ENCODE measurements around the gene IL2RA. TPM values are rescaled to one million over a fixed set of nuclear protein-coding genes. Genes with fewer than 3 reads are reported as not detected.

IL2RA gene
- total and polyA plus RNA-seq, 2 experiments from 2014 or later = not detected

DNA sequence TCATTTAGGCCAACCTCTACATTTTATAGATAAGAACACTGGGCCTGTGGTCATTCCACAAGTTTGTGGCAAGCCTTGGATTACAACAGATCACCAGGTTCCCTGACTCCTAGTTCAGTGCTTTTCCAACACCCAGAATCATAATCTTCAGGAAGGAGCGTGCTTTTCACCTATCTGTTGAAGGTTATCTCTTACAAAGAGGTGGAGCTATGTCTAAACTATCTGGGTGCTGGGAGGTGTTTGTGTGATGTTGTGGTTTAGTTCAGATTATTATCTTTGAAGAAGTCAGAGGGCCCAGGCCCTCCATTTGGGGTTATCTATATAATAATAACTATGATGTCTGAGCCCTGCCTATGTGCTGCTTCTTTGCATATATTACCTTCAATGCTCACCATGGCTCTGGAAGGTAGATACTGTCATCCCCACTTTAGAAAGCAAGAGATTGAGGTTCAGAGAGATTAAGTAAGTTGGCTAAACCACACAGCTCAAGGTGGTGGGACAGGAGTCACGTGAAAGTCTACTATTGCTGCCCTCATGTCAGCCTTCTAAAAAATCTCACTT lies 24.0 kb downstream of the IL2RA start:
- H2AFZ ChIP-seq = no peak overlapping the region
- ATAC-seq (no peak), DNase-seq (ENCODE audit: low spot score) (no peak)
- no peaks in the 10 kb centered on the region for H3F3A ChIP-seq (replicated peaks; ENCODE audit: low read depth)
- H3K27me3 ChIP-seq (ENCODE audit: insufficient read depth) = no peaks in the 10 kb centered on the region
- no peak overlapping the region for H3K4me3 ChIP-seq
- H3K79me2 ChIP-seq (replicated peaks; ENCODE audit: insufficient read depth) = no peaks in the 10 kb centered on the region
- Mint-ChIP-seq H3K27ac (no peak overlapping the region), H3K4me1 (no peaks in the 10 kb centered on the region; the same call in 2 of the 3 replicates), H3K4me3 (no peak overlapping the region), H3K9me3 (no peaks in the 10 kb centered on the region), H3K36me3 (ENCODE audit: low read depth) (no peaks in the 10 kb centered on the region), H3K27me3 (ENCODE audit: insufficient read depth, low read depth, poor library complexity) (no peaks in the 10 kb centered on the region)
- H3K27ac ChIP-seq (ENCODE audit: low read depth) = no peak overlapping the region
- TF ChIP-seq NANOG (IDR thresholded peaks at IDR 0.05; ENCODE audit: borderline replicate concordance) (no peak), EZH2 (IDR thresholded peaks at IDR 0.05; ENCODE audit: low read depth, unreplicated experiment) (no peak), ZNF114 (CRISPR knock-in tag; IDR thresholded peaks at IDR 0.05) (no peak), STAT1 (IDR thresholded peaks at IDR 0.05; ENCODE audit: unreplicated experiment) (no peak)
- TF ChIP-seq, protein P1, sequence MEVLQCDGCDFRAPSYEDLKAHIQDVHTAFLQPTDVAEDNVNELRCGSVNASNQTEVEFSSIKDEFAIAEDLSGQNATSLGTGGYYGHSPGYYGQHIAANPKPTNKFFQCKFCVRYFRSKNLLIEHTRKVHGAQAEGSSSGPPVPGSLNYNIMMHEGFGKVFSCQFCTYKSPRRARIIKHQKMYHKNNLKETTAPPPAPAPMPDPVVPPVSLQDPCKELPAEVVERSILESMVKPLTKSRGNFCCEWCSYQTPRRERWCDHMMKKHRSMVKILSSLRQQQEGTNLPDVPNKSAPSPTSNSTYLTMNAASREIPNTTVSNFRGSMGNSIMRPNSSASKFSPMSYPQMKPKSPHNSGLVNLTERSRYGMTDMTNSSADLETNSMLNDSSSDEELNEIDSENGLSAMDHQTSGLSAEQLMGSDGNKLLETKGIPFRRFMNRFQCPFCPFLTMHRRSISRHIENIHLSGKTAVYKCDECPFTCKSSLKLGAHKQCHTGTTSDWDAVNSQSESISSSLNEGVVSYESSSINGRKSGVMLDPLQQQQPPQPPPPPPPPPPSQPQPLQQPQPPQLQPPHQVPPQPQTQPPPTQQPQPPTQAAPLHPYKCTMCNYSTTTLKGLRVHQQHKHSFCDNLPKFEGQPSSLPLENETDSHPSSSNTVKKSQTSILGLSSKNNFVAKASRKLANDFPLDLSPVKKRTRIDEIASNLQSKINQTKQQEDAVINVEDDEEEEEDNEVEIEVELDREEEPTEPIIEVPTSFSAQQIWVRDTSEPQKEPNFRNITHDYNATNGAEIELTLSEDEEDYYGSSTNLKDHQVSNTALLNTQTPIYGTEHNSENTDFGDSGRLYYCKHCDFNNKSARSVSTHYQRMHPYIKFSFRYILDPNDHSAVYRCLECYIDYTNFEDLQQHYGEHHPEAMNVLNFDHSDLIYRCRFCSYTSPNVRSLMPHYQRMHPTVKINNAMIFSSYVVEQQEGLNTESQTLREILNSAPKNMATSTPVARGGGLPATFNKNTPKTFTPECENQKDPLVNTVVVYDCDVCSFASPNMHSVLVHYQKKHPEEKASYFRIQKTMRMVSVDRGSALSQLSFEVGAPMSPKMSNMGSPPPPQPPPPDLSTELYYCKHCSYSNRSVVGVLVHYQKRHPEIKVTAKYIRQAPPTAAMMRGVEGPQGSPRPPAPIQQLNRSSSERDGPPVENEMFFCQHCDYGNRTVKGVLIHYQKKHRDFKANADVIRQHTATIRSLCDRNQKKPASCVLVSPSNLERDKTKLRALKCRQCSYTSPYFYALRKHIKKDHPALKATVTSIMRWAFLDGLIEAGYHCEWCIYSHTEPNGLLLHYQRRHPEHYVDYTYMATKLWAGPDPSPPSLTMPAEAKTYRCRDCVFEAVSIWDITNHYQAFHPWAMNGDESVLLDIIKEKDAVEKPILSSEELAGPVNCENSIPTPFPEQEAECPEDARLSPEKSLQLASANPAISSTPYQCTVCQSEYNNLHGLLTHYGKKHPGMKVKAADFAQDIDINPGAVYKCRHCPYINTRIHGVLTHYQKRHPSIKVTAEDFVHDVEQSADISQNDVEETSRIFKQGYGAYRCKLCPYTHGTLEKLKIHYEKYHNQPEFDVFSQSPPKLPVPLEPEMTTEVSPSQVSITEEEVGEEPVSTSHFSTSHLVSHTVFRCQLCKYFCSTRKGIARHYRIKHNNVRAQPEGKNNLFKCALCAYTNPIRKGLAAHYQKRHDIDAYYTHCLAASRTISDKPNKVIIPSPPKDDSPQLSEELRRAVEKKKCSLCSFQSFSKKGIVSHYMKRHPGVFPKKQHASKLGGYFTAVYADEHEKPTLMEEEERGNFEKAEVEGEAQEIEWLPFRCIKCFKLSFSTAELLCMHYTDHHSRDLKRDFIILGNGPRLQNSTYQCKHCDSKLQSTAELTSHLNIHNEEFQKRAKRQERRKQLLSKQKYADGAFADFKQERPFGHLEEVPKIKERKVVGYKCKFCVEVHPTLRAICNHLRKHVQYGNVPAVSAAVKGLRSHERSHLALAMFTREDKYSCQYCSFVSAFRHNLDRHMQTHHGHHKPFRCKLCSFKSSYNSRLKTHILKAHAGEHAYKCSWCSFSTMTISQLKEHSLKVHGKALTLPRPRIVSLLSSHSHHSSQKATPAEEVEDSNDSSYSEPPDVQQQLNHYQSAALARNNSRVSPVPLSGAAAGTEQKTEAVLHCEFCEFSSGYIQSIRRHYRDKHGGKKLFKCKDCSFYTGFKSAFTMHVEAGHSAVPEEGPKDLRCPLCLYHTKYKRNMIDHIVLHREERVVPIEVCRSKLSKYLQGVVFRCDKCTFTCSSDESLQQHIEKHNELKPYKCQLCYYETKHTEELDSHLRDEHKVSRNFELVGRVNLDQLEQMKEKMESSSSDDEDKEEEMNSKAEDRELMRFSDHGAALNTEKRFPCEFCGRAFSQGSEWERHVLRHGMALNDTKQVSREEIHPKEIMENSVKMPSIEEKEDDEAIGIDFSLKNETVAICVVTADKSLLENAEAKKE (CRISPR knock-in tag; IDR thresholded peaks at IDR 0.05) = no peak
- no peaks in the 10 kb centered on the region for H3K4me1 ChIP-seq (ENCODE audit: insufficient read depth)
- no peak overlapping the region for H3K4me2 ChIP-seq
- no peaks in the 10 kb centered on the region for H3K9me2 ChIP-seq (ENCODE audit: insufficient read depth)
- no peaks in the 10 kb centered on the region for H3K36me3 ChIP-seq (ENCODE audit: insufficient read depth)
- H4K20me1 ChIP-seq (replicated peaks; ENCODE audit: insufficient read depth) = no peaks in the 10 kb centered on the region

DNA sequence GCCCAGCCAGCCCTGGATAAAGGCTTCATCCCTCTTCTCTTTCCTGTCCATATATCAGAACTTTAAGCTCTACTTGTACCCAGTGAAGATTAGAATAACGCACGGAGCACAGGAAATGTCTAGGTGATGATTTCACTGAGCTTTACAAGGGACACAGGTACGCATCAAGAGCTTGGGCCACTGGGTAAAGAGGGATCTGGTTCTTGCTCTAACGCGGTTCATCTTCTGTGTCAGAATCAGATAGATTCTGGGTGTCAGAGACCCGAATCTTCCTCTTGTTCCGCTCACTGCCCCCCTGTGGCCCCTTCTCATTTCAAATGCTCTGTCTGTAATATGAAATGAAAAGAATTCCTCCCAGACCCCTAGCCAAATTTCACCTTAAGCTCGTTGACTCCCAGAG lies 24.7 kb downstream of the IL2RA start:
- no peak overlapping the region for H3K4me3 Mint-ChIP-seq
- no peak overlapping the region for H3K27ac ChIP-seq (ENCODE audit: low read depth)
- TF ChIP-seq JUNB (IDR thresholded peaks at IDR 0.05; ENCODE audit: unreplicated experiment) (no peak), POLR2AphosphoS5 (IDR thresholded peaks at IDR 0.05; ENCODE audit: low read depth) (no peak), ZNF331 (CRISPR knock-in tag; IDR thresholded peaks at IDR 0.05; ENCODE audit: low read depth) (no peak), STAT1 (IDR thresholded peaks at IDR 0.05; ENCODE audit: unreplicated experiment) (no peak), EZH2phosphoT487 (IDR thresholded peaks at IDR 0.05; ENCODE audit: unreplicated experiment) (no peak), ZNF114 (CRISPR knock-in tag; IDR thresholded peaks at IDR 0.05) (no peak)
- TF ChIP-seq, protein P2, sequence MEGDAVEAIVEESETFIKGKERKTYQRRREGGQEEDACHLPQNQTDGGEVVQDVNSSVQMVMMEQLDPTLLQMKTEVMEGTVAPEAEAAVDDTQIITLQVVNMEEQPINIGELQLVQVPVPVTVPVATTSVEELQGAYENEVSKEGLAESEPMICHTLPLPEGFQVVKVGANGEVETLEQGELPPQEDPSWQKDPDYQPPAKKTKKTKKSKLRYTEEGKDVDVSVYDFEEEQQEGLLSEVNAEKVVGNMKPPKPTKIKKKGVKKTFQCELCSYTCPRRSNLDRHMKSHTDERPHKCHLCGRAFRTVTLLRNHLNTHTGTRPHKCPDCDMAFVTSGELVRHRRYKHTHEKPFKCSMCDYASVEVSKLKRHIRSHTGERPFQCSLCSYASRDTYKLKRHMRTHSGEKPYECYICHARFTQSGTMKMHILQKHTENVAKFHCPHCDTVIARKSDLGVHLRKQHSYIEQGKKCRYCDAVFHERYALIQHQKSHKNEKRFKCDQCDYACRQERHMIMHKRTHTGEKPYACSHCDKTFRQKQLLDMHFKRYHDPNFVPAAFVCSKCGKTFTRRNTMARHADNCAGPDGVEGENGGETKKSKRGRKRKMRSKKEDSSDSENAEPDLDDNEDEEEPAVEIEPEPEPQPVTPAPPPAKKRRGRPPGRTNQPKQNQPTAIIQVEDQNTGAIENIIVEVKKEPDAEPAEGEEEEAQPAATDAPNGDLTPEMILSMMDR (conservative IDR thresholded peaks at IDR 0.05; ENCODE audit: low read depth in 2 of 2) = no peak
- TF ChIP-seq, protein P3, sequence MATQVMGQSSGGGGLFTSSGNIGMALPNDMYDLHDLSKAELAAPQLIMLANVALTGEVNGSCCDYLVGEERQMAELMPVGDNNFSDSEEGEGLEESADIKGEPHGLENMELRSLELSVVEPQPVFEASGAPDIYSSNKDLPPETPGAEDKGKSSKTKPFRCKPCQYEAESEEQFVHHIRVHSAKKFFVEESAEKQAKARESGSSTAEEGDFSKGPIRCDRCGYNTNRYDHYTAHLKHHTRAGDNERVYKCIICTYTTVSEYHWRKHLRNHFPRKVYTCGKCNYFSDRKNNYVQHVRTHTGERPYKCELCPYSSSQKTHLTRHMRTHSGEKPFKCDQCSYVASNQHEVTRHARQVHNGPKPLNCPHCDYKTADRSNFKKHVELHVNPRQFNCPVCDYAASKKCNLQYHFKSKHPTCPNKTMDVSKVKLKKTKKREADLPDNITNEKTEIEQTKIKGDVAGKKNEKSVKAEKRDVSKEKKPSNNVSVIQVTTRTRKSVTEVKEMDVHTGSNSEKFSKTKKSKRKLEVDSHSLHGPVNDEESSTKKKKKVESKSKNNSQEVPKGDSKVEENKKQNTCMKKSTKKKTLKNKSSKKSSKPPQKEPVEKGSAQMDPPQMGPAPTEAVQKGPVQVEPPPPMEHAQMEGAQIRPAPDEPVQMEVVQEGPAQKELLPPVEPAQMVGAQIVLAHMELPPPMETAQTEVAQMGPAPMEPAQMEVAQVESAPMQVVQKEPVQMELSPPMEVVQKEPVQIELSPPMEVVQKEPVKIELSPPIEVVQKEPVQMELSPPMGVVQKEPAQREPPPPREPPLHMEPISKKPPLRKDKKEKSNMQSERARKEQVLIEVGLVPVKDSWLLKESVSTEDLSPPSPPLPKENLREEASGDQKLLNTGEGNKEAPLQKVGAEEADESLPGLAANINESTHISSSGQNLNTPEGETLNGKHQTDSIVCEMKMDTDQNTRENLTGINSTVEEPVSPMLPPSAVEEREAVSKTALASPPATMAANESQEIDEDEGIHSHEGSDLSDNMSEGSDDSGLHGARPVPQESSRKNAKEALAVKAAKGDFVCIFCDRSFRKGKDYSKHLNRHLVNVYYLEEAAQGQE (IDR thresholded peaks at IDR 0.05; ENCODE audit: unreplicated experiment) = no peak

More for the DNA sequence above, 24.7 kb downstream of the IL2RA start:
- Histone ChIP-seq H4K20me1 (replicated peaks; ENCODE audit: insufficient read depth) (no peaks in the 10 kb centered on the region), H3K9me2 (ENCODE audit: insufficient read depth) (peaks cover 5% of the 10 kb centered on the region; the same call in 1 of the 2 replicates), H3K27me3 (ENCODE audit: insufficient read depth) (no peaks in the 10 kb centered on the region), H3K4me3 (no peak overlapping the region), H3K4me1 (ENCODE audit: insufficient read depth) (no peaks in the 10 kb centered on the region), H3K79me2 (replicated peaks; ENCODE audit: insufficient read depth) (no peaks in the 10 kb centered on the region), H2AFZ (0 out of 2 replicates have a peak overlapping the region, but pooled peaks have one; percentile 15), H3F3A (replicated peaks; ENCODE audit: low read depth) (no peaks in the 10 kb centered on the region), H3K4me2 (no peak overlapping the region), H3K36me3 (ENCODE audit: insufficient read depth) (no peaks in the 10 kb centered on the region)
- Mint-ChIP-seq H3K4me1 (no peaks in the 10 kb centered on the region; the same call in 2 of the 3 replicates), H3K27me3 (ENCODE audit: insufficient read depth, low read depth, poor library complexity) (no peaks in the 10 kb centered on the region), H3K36me3 (ENCODE audit: low read depth) (no peaks in the 10 kb centered on the region), H3K27ac (no peak overlapping the region), H3K9me3 (no peaks in the 10 kb centered on the region)
- DNase-seq (ENCODE audit: low spot score) = no peak
- no peak for ATAC-seq

Data from GM23338 (cell line).